ENCODE results near the gene CD63.

- TF ChIP-seq CTCF (IDR thresholded peaks at IDR 0.05 in 8 of 11, conservative IDR thresholded peaks at IDR 0.05 in 3 of 11), result no peak
- TF ChIP-seq POLR2AphosphoS5 (IDR thresholded peaks at IDR 0.05), result no peak
- no peak for TF ChIP-seq POLR2A (IDR thresholded peaks at IDR 0.05)
Measured at GRCh38 chr12:55717011-55718007, 11.5 kb downstream of the CD63 start.

Data from spleen (tissue), 7 donors.